ENCODE data around the gene NLRP14.

NLRP14 gene

GRCh38 chr11:7021318-7021717 lies 1.0 kb downstream of the NLRP14 start:
- TF ChIP-seq, protein P1, sequence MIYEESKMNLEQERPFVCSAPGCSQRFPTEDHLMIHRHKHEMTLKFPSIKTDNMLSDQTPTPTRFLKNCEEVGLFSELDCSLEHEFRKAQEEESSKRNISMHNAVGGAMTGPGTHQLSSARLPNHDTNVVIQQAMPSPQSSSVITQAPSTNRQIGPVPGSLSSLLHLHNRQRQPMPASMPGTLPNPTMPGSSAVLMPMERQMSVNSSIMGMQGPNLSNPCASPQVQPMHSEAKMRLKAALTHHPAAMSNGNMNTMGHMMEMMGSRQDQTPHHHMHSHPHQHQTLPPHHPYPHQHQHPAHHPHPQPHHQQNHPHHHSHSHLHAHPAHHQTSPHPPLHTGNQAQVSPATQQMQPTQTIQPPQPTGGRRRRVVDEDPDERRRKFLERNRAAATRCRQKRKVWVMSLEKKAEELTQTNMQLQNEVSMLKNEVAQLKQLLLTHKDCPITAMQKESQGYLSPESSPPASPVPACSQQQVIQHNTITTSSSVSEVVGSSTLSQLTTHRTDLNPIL (CRISPR knock-in tag; IDR thresholded peaks at IDR 0.05; ENCODE audit: low read depth), result no peak
- TF ChIP-seq ZC3H10 (CRISPR knock-in tag; IDR thresholded peaks at IDR 0.05) (no peak), ZNF70 (CRISPR knock-in tag; IDR thresholded peaks at IDR 0.05) (no peak), ISL1 (CRISPR knock-in tag; IDR thresholded peaks at IDR 0.05) (no peak), OSR1 (CRISPR knock-in tag; IDR thresholded peaks at IDR 0.05) (no peak), ZFP3 (CRISPR knock-in tag; IDR thresholded peaks at IDR 0.05) (no peak), ARNTL (CRISPR knock-in tag; IDR thresholded peaks at IDR 0.05; ENCODE audit: borderline replicate concordance, low read depth) (no peak), TCF4 (CRISPR knock-in tag; IDR thresholded peaks at IDR 0.05; ENCODE audit: borderline replicate concordance) (no peak), BACH2 (CRISPR knock-in tag; IDR thresholded peaks at IDR 0.05; ENCODE audit: borderline replicate concordance) (no peak), ZNF565 (CRISPR knock-in tag; conservative IDR thresholded peaks at IDR 0.05; ENCODE audit: low read depth) (no peak)
- TF ChIP-seq, protein P2, sequence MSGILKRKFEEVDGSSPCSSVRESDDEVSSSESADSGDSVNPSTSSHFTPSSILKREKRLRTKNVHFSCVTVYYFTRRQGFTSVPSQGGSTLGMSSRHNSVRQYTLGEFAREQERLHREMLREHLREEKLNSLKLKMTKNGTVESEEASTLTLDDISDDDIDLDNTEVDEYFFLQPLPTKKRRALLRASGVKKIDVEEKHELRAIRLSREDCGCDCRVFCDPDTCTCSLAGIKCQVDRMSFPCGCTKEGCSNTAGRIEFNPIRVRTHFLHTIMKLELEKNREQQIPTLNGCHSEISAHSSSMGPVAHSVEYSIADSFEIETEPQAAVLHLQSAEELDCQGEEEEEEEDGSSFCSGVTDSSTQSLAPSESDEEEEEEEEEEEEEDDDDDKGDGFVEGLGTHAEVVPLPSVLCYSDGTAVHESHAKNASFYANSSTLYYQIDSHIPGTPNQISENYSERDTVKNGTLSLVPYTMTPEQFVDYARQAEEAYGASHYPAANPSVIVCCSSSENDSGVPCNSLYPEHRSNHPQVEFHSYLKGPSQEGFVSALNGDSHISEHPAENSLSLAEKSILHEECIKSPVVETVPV (CRISPR knock-in tag; IDR thresholded peaks at IDR 0.05), result no peak
- ATAC-seq, result no peak

GRCh38 chr11:7028141-7028540 lies 7.9 kb downstream of the NLRP14 start:
- no peak for TF ChIP-seq RARB (CRISPR knock-in tag; IDR thresholded peaks at IDR 0.05)
- TF ChIP-seq BACH2 (CRISPR knock-in tag; IDR thresholded peaks at IDR 0.05; ENCODE audit: borderline replicate concordance), result no peak
- TF ChIP-seq, protein P3, sequence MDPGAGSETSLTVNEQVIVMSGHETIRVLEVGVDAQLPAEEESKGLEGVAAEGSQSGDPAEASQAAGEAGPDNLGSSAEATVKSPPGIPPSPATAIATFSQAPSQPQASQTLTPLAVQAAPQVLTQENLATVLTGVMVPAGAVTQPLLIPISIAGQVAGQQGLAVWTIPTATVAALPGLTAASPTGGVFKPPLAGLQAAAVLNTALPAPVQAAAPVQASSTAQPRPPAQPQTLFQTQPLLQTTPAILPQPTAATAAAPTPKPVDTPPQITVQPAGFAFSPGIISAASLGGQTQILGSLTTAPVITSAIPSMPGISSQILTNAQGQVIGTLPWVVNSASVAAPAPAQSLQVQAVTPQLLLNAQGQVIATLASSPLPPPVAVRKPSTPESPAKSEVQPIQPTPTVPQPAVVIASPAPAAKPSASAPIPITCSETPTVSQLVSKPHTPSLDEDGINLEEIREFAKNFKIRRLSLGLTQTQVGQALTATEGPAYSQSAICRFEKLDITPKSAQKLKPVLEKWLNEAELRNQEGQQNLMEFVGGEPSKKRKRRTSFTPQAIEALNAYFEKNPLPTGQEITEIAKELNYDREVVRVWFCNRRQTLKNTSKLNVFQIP (CRISPR knock-in tag; IDR thresholded peaks at IDR 0.05; ENCODE audit: borderline replicate concordance, low read depth), result no peak
- TF ChIP-seq, protein P2 (CRISPR knock-in tag; IDR thresholded peaks at IDR 0.05), result no peak
- no peak for TF ChIP-seq ARNTL (CRISPR knock-in tag; IDR thresholded peaks at IDR 0.05; ENCODE audit: borderline replicate concordance, low read depth)
- TF ChIP-seq SNAI2 (CRISPR knock-in tag; IDR thresholded peaks at IDR 0.05), result no peak
- TF ChIP-seq TSHZ2 (CRISPR knock-in tag; IDR thresholded peaks at IDR 0.05), result no peak
- no peak for TF ChIP-seq OSR1 (CRISPR knock-in tag; IDR thresholded peaks at IDR 0.05)
- TF ChIP-seq ZFP3 (CRISPR knock-in tag; IDR thresholded peaks at IDR 0.05), result no peak
- no peak for TF ChIP-seq ISL1 (CRISPR knock-in tag; IDR thresholded peaks at IDR 0.05)
- TF ChIP-seq TOX (CRISPR knock-in tag; IDR thresholded peaks at IDR 0.05; ENCODE audit: borderline replicate concordance), result no peak
- TF ChIP-seq, protein P1 (CRISPR knock-in tag; IDR thresholded peaks at IDR 0.05; ENCODE audit: low read depth), result no peak
- no peak for TF ChIP-seq ZNF8 (CRISPR knock-in tag; IDR thresholded peaks at IDR 0.05)
- no peak for TF ChIP-seq ZNF565 (CRISPR knock-in tag; conservative IDR thresholded peaks at IDR 0.05; ENCODE audit: low read depth)
- TF ChIP-seq ZNF70 (CRISPR knock-in tag; IDR thresholded peaks at IDR 0.05), result no peak
- ATAC-seq, result no peak

DNA sequence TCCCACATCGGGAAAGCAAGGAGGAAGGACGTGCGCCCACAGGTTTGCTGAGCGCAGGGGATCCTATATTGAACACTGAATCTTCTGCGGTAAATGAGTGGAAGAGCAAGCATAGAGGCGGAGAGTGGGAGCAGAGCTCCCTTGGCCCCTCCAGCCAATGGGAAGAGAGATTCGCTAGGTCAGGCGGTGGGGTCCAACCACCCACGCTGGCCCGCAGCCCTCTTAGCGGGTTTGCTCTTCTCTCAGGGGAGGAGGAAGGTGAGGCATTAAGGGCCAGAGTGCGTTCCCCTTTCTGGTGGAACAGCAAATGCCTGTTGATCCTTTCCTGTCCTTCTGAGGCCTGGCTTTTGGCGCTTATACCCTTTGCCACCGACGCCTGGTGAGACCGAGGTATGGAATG lies 10.6 kb downstream of the NLRP14 start:
- TF ChIP-seq TSHZ2 (CRISPR knock-in tag; IDR thresholded peaks at IDR 0.05) (no peak), ZC3H10 (CRISPR knock-in tag; IDR thresholded peaks at IDR 0.05) (no peak), BACH2 (CRISPR knock-in tag; IDR thresholded peaks at IDR 0.05; ENCODE audit: borderline replicate concordance) (no peak), PPARA (CRISPR knock-in tag; IDR thresholded peaks at IDR 0.05; ENCODE audit: borderline replicate concordance) (no peak), ZNF8 (CRISPR knock-in tag; IDR thresholded peaks at IDR 0.05) (no peak), ARNTL (CRISPR knock-in tag; IDR thresholded peaks at IDR 0.05; ENCODE audit: borderline replicate concordance, low read depth) (no peak)
- TF ChIP-seq, protein P1 (CRISPR knock-in tag; IDR thresholded peaks at IDR 0.05; ENCODE audit: low read depth), result no peak
- TF ChIP-seq, protein P4, sequence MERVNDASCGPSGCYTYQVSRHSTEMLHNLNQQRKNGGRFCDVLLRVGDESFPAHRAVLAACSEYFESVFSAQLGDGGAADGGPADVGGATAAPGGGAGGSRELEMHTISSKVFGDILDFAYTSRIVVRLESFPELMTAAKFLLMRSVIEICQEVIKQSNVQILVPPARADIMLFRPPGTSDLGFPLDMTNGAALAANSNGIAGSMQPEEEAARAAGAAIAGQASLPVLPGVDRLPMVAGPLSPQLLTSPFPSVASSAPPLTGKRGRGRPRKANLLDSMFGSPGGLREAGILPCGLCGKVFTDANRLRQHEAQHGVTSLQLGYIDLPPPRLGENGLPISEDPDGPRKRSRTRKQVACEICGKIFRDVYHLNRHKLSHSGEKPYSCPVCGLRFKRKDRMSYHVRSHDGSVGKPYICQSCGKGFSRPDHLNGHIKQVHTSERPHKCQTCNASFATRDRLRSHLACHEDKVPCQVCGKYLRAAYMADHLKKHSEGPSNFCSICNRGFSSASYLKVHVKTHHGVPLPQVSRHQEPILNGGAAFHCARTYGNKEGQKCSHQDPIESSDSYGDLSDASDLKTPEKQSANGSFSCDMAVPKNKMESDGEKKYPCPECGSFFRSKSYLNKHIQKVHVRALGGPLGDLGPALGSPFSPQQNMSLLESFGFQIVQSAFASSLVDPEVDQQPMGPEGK (CRISPR knock-in tag; IDR thresholded peaks at IDR 0.05; ENCODE audit: borderline replicate concordance), result no peak
- no peak for ATAC-seq
